Adipose tissue (tissue), 3 donors: ENCODE data around the gene SUN1. TPM values are rescaled to one million over a fixed set of nuclear protein-coding genes. Genes with fewer than 3 reads are reported as not detected.
"Not testable (repeated sequence)": the region's sequence is repeated elsewhere in the genome, so short reads cannot be mapped to it uniquely, and the experiment has no call there.

Source experiments
- H3K27ac ChIP-seq: one replicate; pipeline ENCODE4 v1.5.1; 2013; ENCODE audit warnings: low read depth, low read length
- WGBS, 3 donors: extraction: QIAGEN DNeasy Blood & Tissue Kit; methylation state at CpG; one replicate each; pipeline ENCODE4 v1.1.7; 2013; 5-methylcytosine and 5-hydroxymethylcytosine counted together
- polyA plus RNA-seq, 3 donors: library from polyadenylated mRNA; stranded (reverse); fragments of 200-250 nt; gene quantifications; one replicate each; pipeline ENCODE4 v1.2.3, GENCODE V29; 2013
- donor health status: healthy with polysubstance abuse.
- donor health status: Bipolar disorder and iron deficiency.
- donor health status: healthy.

Gene SUN1
- polyA plus RNA-seq, 3 donors, result 46.9 to 108 (median 73.0) TPM

GRCh38 chr7:867406-868188 lies 35.3 kb downstream of the SUN1 start:
- WGBS, 3 donors, result 74 to 83% (median 77%) methylated on average over 22 of the region's 22 CpGs
- no peak overlapping the region for H3K27ac ChIP-seq

GRCh38 chr7:868189-868486 lies 35.9 kb downstream of the SUN1 start:
- 90 to 96% (median 96%) methylated on average over 17 of the region's 17 CpGs for WGBS, 3 donors
- H3K27ac ChIP-seq, result no peak overlapping the region

GRCh38 chr7:869348-869747 lies 37.1 kb downstream of the SUN1 start:
- 72 to 86% (median 78%) methylated on average over 14 of the region's 14 CpGs for WGBS, 3 donors
- H3K27ac ChIP-seq, result no peak overlapping the region

GRCh38 chr7:871900-872537 lies 39.7 kb downstream of the SUN1 start:
- WGBS, 3 donors, result 74 to 79% (median 78%) methylated on average over 14 of the region's 14 CpGs
- H3K27ac ChIP-seq, result peak overlapping the region; percentile 23

DNA sequence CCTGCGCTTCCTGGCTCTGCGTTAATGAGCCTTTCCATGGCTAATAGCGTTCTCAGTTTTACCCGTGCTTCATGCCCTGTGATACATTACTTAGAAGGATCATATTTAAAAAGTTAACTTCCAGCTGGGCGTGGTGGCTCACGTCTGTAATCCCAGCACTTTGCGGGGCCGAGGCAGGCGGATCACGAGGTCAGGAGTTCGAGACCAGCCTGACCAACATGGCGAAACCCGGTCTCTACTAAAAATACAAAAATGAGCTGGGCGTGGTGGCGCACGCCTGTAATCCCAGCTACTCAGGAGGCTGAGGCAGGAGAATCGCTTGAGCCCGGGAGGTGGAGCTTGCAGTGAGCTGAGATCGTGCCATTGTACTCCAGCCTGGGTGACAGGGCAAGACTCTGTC lies 40.4 kb downstream of the SUN1 start:
- 88 to 89% (median 88%) methylated on average over 19 of the region's 19 CpGs for WGBS, 3 donors
- not testable (repeated sequence) for H3K27ac ChIP-seq

GRCh38 chr7:873367-874002 lies 41.2 kb downstream of the SUN1 start:
- 28 to 33% (median 29%) methylated on average over 18 of the region's 18 CpGs for WGBS, 3 donors
- H3K27ac ChIP-seq, result no peak overlapping the region

GRCh38 chr7:874031-874749 lies 41.9 kb downstream of the SUN1 start:
- no peak overlapping the region for H3K27ac ChIP-seq
- 50 to 80% (median 77%) methylated on average over 9 of the region's 9 CpGs for WGBS, 3 donors

- no peak overlapping the region for H3K27ac ChIP-seq
- WGBS, 3 donors, result 47 to 79% (median 74%) methylated on average over 7 of the region's 7 CpGs
Measured at GRCh38 chr7:875051-875450, 42.8 kb downstream of the SUN1 start.

- no peak overlapping the region for H3K27ac ChIP-seq
- 65 to 77% (median 69%) methylated on average over 27 of the region's 27 CpGs for whole genome bisulfite sequencing, 3 donors
Measured at GRCh38 chr7:875476-876076, 43.3 kb downstream of the SUN1 start.

- peak within 1 kb of the TSS; percentile 64 for H3K27ac ChIP-seq
- 0 to 1% (median 1%) methylated on average over 75 to 129 of the region's 129 CpGs for WGBS, 3 donors
Measured at GRCh38 chr7:876077-876971, 44.0 kb downstream of the SUN1 start, which contains the start of gene GET4. TSS of gene GET4 (plus strand) at chr7:876554. CDS start at chr7:876646, 92 bp downstream.

DNA sequence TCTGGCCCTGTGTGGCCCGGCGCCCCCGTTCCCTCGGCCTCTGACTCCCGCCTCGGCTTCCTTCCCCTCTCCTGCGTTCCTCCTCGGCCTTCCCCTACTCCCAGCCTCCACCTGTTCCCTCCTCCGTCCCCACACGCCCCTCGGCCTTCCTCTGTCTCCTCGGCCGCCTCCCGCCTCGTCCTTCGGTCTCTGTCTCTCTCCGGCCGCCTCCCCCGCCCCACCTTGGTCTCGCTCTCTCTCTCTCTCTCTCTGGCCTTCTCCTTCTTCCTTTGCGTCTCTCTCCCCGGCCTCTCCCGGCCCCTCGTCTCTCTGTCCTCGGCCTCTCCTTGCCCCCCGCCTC lies 44.7 kb downstream of the SUN1 start:
- peak overlapping the region; percentile 64 for H3K27ac ChIP-seq
- WGBS, 3 donors, result 0 to 1% (median 1%) methylated on average over 10 to 26 of the region's 26 CpGs

GRCh38 chr7:877312-878232 lies 45.3 kb downstream of the SUN1 start:
- H3K27ac ChIP-seq, result no peak overlapping the region
- WGBS, 3 donors, result 7 to 21% (median 16%) methylated on average over 43 to 47 of the region's 47 CpGs

DNA sequence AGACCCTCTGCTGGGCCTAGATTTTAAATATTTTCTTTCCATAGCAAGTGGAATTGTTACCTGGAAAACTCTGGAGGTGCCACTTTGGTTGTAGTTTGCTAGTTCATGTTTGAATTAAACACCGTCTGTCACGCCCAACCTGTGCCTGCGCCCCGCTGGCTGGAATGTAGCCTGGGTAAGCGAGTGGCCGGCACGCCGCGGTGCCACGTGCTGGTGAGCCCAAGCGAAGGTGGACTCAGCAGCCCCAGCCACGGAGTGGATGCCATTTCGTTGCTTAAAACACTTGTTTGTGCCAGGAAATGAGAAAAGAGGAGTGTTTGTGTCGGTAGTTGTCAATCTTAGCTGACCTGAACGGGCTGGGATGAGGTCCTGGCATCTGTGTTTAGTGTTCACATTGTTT lies 46.8 kb downstream of the SUN1 start:
- WGBS, 3 donors, result 44 to 89% (median 89%) methylated on average over 15 of the region's 15 CpGs

DNA sequence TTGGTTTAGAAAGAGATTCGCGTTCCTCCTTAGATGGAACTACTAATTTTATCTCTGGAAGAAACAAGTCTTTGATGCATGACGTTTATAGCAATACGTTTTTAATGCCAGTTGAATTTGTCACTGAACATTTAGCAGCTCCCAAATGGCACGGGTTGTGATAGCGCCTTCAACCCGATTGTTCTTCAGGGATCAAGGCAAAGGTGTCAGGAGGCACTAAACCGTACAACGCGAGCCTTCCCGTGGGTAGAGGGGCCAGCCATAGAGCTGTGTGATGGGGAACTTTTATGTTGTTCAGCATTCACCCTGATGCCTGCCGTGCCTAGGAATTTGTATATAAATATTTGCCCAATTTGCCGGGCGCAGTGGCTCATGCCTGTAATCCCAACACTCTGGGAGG lies 47.4 kb downstream of the SUN1 start:
- 56 to 87% (median 83%) methylated on average over 14 of the region's 14 CpGs for WGBS, 3 donors
- H3K27ac ChIP-seq, result no peak overlapping the region

More for the DNA sequence above, 46.8 kb downstream of the SUN1 start:
- no peak overlapping the region for H3K27ac ChIP-seq

DNA sequence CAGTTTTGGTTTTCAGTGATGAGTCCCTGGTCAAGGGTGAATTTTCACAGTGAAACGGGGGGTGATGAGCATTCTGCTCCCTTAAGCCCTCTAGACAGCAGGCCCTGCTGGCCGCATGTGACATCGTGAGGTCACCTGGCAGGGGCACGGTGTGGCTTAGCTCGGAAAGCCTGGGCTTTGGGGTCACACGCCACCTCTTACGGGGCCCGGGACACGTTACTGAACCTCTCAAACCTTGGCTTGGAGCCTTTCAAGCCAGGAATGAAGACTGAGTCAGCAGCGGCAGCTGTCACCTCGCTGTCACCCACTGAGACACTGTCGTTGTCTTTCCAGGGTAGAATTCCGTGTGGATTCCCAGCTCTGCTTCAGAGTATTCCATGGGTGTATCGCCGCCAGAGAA lies 48.2 kb downstream of the SUN1 start:
- 73 to 91% (median 84%) methylated on average over 15 of the region's 15 CpGs for WGBS, 3 donors
- no peak overlapping the region for H3K27ac ChIP-seq

- H3K27ac ChIP-seq, result no peak overlapping the region
- WGBS, 3 donors, result 71 to 95% (median 94%) methylated on average over 20 of the region's 20 CpGs
Measured at GRCh38 chr7:881441-882234, 49.4 kb downstream of the SUN1 start.
